ENCODE measurements around the gene SLIT2. TPM values are rescaled to one million over a fixed set of nuclear protein-coding genes. Genes with fewer than 3 reads are reported as not detected.

SLIT2 gene
- total and polyA plus RNA-seq, 2 donors (not counting 1 experiment from before 2014, with no cell fraction given): not detected

DNA sequence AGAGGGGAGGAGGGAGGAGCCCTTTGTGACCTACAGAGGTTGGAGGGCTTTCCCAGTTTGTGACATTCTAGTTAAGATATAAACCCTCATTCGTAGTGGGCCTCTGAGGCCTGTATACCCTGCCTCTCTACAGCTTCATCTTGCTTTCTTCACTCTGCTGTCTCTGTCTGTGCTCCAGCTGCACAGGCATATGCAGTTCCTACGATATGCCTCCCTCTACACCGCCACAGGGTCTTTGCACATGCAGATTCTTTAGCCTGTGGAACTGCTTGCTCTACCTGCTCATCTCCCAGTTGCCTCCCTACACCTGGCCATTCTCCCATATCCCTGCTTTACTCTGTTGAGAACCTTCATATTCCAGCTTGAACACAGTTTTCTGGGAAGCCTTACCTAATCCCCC is 38.1 kb downstream of the SLIT2 start:
- no peak overlapping the region for H2AFZ ChIP-seq (ENCODE audit: insufficient read depth, low read depth, low read length, poor library complexity, severe bottlenecking)
- intact Hi-C loops (cut with micrococcal nuclease): no loop called here

DNA sequence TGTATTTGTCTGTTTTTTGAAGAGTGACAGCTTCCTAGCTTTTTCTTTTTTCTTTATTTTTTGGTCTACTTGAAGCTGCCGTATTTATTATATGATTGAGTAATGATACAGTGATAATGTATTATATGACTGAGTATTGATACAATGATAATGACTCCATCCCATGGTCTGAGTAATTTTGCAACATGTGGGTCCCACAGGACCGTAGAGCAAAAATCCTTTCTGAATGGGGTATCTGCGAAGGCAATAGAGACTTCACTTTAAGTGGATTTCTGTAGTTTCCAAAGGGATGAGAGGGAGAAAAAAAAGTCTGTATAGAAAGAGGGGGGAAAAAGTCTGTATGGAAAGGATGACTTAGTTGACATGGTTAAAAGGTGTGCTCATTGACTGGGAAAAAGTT is 41.0 kb downstream of the SLIT2 start:
- TF ChIP-seq, protein P1, sequence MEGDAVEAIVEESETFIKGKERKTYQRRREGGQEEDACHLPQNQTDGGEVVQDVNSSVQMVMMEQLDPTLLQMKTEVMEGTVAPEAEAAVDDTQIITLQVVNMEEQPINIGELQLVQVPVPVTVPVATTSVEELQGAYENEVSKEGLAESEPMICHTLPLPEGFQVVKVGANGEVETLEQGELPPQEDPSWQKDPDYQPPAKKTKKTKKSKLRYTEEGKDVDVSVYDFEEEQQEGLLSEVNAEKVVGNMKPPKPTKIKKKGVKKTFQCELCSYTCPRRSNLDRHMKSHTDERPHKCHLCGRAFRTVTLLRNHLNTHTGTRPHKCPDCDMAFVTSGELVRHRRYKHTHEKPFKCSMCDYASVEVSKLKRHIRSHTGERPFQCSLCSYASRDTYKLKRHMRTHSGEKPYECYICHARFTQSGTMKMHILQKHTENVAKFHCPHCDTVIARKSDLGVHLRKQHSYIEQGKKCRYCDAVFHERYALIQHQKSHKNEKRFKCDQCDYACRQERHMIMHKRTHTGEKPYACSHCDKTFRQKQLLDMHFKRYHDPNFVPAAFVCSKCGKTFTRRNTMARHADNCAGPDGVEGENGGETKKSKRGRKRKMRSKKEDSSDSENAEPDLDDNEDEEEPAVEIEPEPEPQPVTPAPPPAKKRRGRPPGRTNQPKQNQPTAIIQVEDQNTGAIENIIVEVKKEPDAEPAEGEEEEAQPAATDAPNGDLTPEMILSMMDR (IDR thresholded peaks at IDR 0.05): no peak
- no peak for TF ChIP-seq EZH2 (IDR thresholded peaks at IDR 0.05; ENCODE audit: borderline replicate concordance, insufficient read depth, low read depth, low read length, poor library complexity, severe bottlenecking)
- Mint-ChIP-seq H3K27ac (no peak overlapping the region), H3K4me3 (no peak overlapping the region), H3K27me3 (no peaks in the 10 kb centered on the region), H3K9me3 (ENCODE audit: insufficient read depth) (no peaks in the 10 kb centered on the region), H3K4me1 (no peaks in the 10 kb centered on the region)
- no peaks in the 10 kb centered on the region for H4K20me1 ChIP-seq (ENCODE audit: control insufficient read depth, insufficient read depth, low read length, poor library complexity, severe bottlenecking)
- no peaks in the 10 kb centered on the region for H3K36me3 ChIP-seq (replicated peaks in 1 of 2; ENCODE audit: control extremely low read depth in 1 of 2, control insufficient read depth in 1 of 2, extremely low read depth in 1 of 2, insufficient read depth in 2 of 2, low read length in 1 of 2)
- no peak overlapping the region for H3K4me3 ChIP-seq (ENCODE audit: control extremely low read depth in 1 of 5, extremely low read depth in 1 of 5, insufficient read depth in 1 of 5, low read depth in 2 of 5, low read length in 4 of 5)
- intact Hi-C loops (cut with micrococcal nuclease): no loop called here
- no peak overlapping the region for H3K9ac ChIP-seq (ENCODE audit: low read length)
- CTCF ChIA-PET: no interaction called here
- no peak overlapping the region for H3K27ac ChIP-seq (ENCODE audit: low read length in 2 of 2)
- H2AFZ ChIP-seq (ENCODE audit: insufficient read depth, low read depth, low read length, poor library complexity, severe bottlenecking): no peak overlapping the region
- WGBS (ENCODE audit: insufficient coverage): 86% methylated on average over 2 of the region's 3 CpGs
- no peaks in the 10 kb centered on the region for H3K27me3 ChIP-seq (replicated peaks in 1 of 4; ENCODE audit: control extremely low read depth in 1 of 4, control insufficient read depth in 3 of 4, insufficient read depth in 4 of 4, low read length in 3 of 4)
- POLR2A ChIA-PET: no interaction called here
- no peak overlapping the region for H3K4me2 ChIP-seq (replicated peaks; ENCODE audit: low read depth, low read length, poor library complexity, severe bottlenecking)
- DNase-seq (no peak), ATAC-seq (ENCODE audit: low read depth) (no peak)
- H3K9me3 ChIP-seq (ENCODE audit: control extremely low read depth in 1 of 3, control insufficient read depth in 2 of 3, insufficient read depth in 1 of 3, low read length in 2 of 3): no peaks in the 10 kb centered on the region
- H3K4me1 ChIP-seq (ENCODE audit: control insufficient read depth in 2 of 2, insufficient read depth in 2 of 2, low read length in 2 of 2): no peaks in the 10 kb centered on the region
- no peaks in the 10 kb centered on the region for H3K79me2 ChIP-seq (ENCODE audit: control insufficient read depth, insufficient read depth, low read length)

More for the DNA sequence above, 38.1 kb downstream of the SLIT2 start:
- no peaks in the 10 kb centered on the region for H3K36me3 ChIP-seq (replicated peaks in 1 of 2; ENCODE audit: control extremely low read depth in 1 of 2, control insufficient read depth in 1 of 2, extremely low read depth in 1 of 2, insufficient read depth in 2 of 2, low read length in 1 of 2)
- no peak overlapping the region for H3K27ac Mint-ChIP-seq
- DNase-seq (no peak), ATAC-seq (ENCODE audit: low read depth) (no peak)
- no peak overlapping the region for H3K4me2 ChIP-seq (replicated peaks; ENCODE audit: low read depth, low read length, poor library complexity, severe bottlenecking)
- TF ChIP-seq EZH2 (IDR thresholded peaks at IDR 0.05; ENCODE audit: borderline replicate concordance, insufficient read depth, low read depth, low read length, poor library complexity, severe bottlenecking): no peak
- TF ChIP-seq, protein P1 (IDR thresholded peaks at IDR 0.05): no peak
- H3K9me3 Mint-ChIP-seq (ENCODE audit: insufficient read depth): no peaks in the 10 kb centered on the region
- 76% methylated on average over 2 of the region's 3 CpGs for WGBS (ENCODE audit: insufficient coverage)
- H3K9me3 ChIP-seq (ENCODE audit: control extremely low read depth in 1 of 3, control insufficient read depth in 2 of 3, insufficient read depth in 1 of 3, low read length in 2 of 3): no peaks in the 10 kb centered on the region
- no peak overlapping the region for H3K4me3 Mint-ChIP-seq
- no peaks in the 10 kb centered on the region for H3K4me1 Mint-ChIP-seq
- ChIA-PET POLR2A (no interaction called here), CTCF (no interaction called here)
- no peaks in the 10 kb centered on the region for H3K4me1 ChIP-seq (ENCODE audit: control insufficient read depth in 2 of 2, insufficient read depth in 2 of 2, low read length in 2 of 2)
- no peaks in the 10 kb centered on the region for H3K27me3 Mint-ChIP-seq
- H3K27ac ChIP-seq (ENCODE audit: low read length in 2 of 2): no peak overlapping the region
- H4K20me1 ChIP-seq (ENCODE audit: control insufficient read depth, insufficient read depth, low read length, poor library complexity, severe bottlenecking): no peaks in the 10 kb centered on the region
- H3K27me3 ChIP-seq (replicated peaks in 1 of 4; ENCODE audit: control extremely low read depth in 1 of 4, control insufficient read depth in 3 of 4, insufficient read depth in 4 of 4, low read length in 3 of 4): no peaks in the 10 kb centered on the region
- H3K79me2 ChIP-seq (ENCODE audit: control insufficient read depth, insufficient read depth, low read length): no peaks in the 10 kb centered on the region
- no peak overlapping the region for H3K9ac ChIP-seq (ENCODE audit: low read length)
- H3K4me3 ChIP-seq (ENCODE audit: control extremely low read depth in 1 of 5, extremely low read depth in 1 of 5, insufficient read depth in 1 of 5, low read depth in 2 of 5, low read length in 4 of 5): no peak overlapping the region

Data from B cell (primary cell).